Peyer's patch (tissue), 4 donors: ENCODE data around the gene BMP5. TPM values are rescaled to one million over a fixed set of nuclear protein-coding genes. Genes with fewer than 3 reads are reported as not detected.

Experiments used
- DNase-seq, 3 donors: peaks; one replicate each; pipeline ENCODE4 v3.0.0-alpha.2; 2017 to 2019
- H3K27ac ChIP-seq, 4 donors: fragments of 200-600 bp; sonication (generic); one replicate each; pipeline ENCODE4 v1.5.1; 2016 to 2019
- H3K27me3 ChIP-seq, 2 donors: fragments of 200-600 bp; sonication (generic); one replicate each; pipeline ENCODE4 v1.5.1; 2019
- H3K36me3 ChIP-seq, 3 donors: fragments of 200-600 bp; sonication (generic); one replicate each; pipeline ENCODE4 v1.5.1; 2016 to 2019
- H3K4me1 ChIP-seq, 4 donors: fragments of 200-600 bp; sonication (generic); one replicate each; pipeline ENCODE4 v1.5.1; 2016 to 2019
- H3K4me3 ChIP-seq, 4 donors: fragments of 200-600 bp; sonication (generic); 1 replicate in 3 of 4; 2 replicates in 1 of 4; pipeline ENCODE4 v1.5.1; 2016 to 2019; ENCODE audit warnings: mild to moderate bottlenecking in 1 of 4
- H3K9me3 ChIP-seq, 4 donors: fragments of 200-600 bp; sonication (generic); one replicate each; pipeline ENCODE4 v1.5.1; 2016 to 2019; ENCODE audit warnings: mild to moderate bottlenecking in 1 of 4
- CTCF ChIP-seq, 6 experiments: fragments of 450-650 bp in 4 of 6; fragments of 200-600 bp in 2 of 6; sonication (generic) in 1 of 6; IDR thresholded peaks; one replicate each; pipeline ENCODE4 v1.5.1; 2017 to 2019; ENCODE audit warnings: antibody characterized with exemption in 6 of 6, mild to moderate bottlenecking in 3 of 6, moderate library complexity in 1 of 6
- POLR2A ChIP-seq, 2 donors: fragments of 450-650 bp; IDR thresholded peaks; one replicate each; pipeline ENCODE4 v1.5.1; 2017; ENCODE audit warnings: antibody characterized with exemption in 2 of 2, mild to moderate bottlenecking in 2 of 2, moderate library complexity in 2 of 2
- total RNA-seq, 4 donors: library from RNA; depleted of rRNA; stranded (reverse); fragments of >200 nt; gene quantifications; one replicate each; pipeline ENCODE4 v1.1.0, GENCODE V29; 2016

The BMP5 gene
- total RNA-seq, 4 donors from 2014 or later = 3.7 to 50.3 (median 5.4) TPM

- no peak overlapping the region for H3K4me3 ChIP-seq
- no peaks in the 10 kb centered on the region for H3K9me3 ChIP-seq
- TF ChIP-seq CTCF (IDR thresholded peaks at IDR 0.05) (no peak), POLR2A (IDR thresholded peaks at IDR 0.05) (no peak)
- no peak for DNase-seq
- no peak overlapping the region for H3K27ac ChIP-seq
- H3K36me3 ChIP-seq = no peaks in the 10 kb centered on the region
- no peaks in the 10 kb centered on the region for H3K27me3 ChIP-seq
- no peaks in the 10 kb centered on the region for H3K4me1 ChIP-seq
Observed at GRCh38 chr6:55811074-55811473, 64.3 kb downstream of the BMP5 start.

- no peak overlapping the region for H3K4me3 ChIP-seq
- DNase-seq = no peak
Observed at GRCh38 chr6:55802259-55802658, 73.1 kb downstream of the BMP5 start.

GRCh38 chr6:55798571-55798970 is 76.8 kb downstream of the BMP5 start:
- Histone ChIP-seq H3K4me1 (no peaks in the 10 kb centered on the region), H3K27ac (no peak overlapping the region), H3K27me3 (no peaks in the 10 kb centered on the region), H3K36me3 (no peaks in the 10 kb centered on the region), H3K9me3 (no peaks in the 10 kb centered on the region), H3K4me3 (no peak overlapping the region)
- TF ChIP-seq CTCF (IDR thresholded peaks at IDR 0.05) = no peak
- TF ChIP-seq POLR2A (IDR thresholded peaks at IDR 0.05) = no peak
- DNase-seq = no peak

More at GRCh38 chr6:55802259-55802658, 73.1 kb downstream of the BMP5 start:
- Histone ChIP-seq H3K9me3 (no peaks in the 10 kb centered on the region), H3K27ac (no peak overlapping the region), H3K36me3 (no peaks in the 10 kb centered on the region), H3K27me3 (no peaks in the 10 kb centered on the region), H3K4me1 (no peaks in the 10 kb centered on the region)
- TF ChIP-seq CTCF (IDR thresholded peaks at IDR 0.05) (no peak), POLR2A (IDR thresholded peaks at IDR 0.05) (no peak)

- no peaks in the 10 kb centered on the region for H3K4me1 ChIP-seq
- TF ChIP-seq POLR2A (IDR thresholded peaks at IDR 0.05) (no peak), CTCF (IDR thresholded peaks at IDR 0.05) (no peak)
Observed at GRCh38 chr6:55794136-55794812, 81.1 kb downstream of the BMP5 start.

GRCh38 chr6:55785273-55785672 is 90.1 kb downstream of the BMP5 start:
- DNase-seq = no peak
- no peaks in the 10 kb centered on the region for H3K27me3 ChIP-seq
- TF ChIP-seq POLR2A (IDR thresholded peaks at IDR 0.05) (no peak), CTCF (IDR thresholded peaks at IDR 0.05) (no peak)
- H3K27ac ChIP-seq = no peak overlapping the region
- no peaks in the 10 kb centered on the region for H3K4me1 ChIP-seq
- no peaks in the 10 kb centered on the region for H3K36me3 ChIP-seq
- no peaks in the 10 kb centered on the region for H3K9me3 ChIP-seq
- no peak overlapping the region for H3K4me3 ChIP-seq

More at GRCh38 chr6:55794136-55794812, 81.1 kb downstream of the BMP5 start:
- H3K4me3 ChIP-seq = no peak overlapping the region
- H3K27ac ChIP-seq = no peak overlapping the region
- no peaks in the 10 kb centered on the region for H3K27me3 ChIP-seq
- no peak for DNase-seq
- H3K36me3 ChIP-seq = no peaks in the 10 kb centered on the region
- no peaks in the 10 kb centered on the region for H3K9me3 ChIP-seq
